Kasumi-1 (cell line): ENCODE results near the gene ARSJ.

Source experiments
- DNase-seq, 2 experiments: peaks; one replicate each; lab custom pipeline; 2025; lab: John Stamatoyannopoulos, UW

The ARSJ gene

GRCh38 chr4:113899271-113900070 is 80.0 kb downstream of the ARSJ start:
- no peak for DNase-seq

- peak; percentile 2 to 12 for DNase-seq
Measured at GRCh38 chr4:113893546-113893945, 85.9 kb downstream of the ARSJ start.

- no peak for DNase-seq
Measured at GRCh38 chr4:113888006-113888405, 91.4 kb downstream of the ARSJ start.

- DNase-seq, result no peak
Measured at GRCh38 chr4:113885291-113885690, 94.2 kb downstream of the ARSJ start.

DNA sequence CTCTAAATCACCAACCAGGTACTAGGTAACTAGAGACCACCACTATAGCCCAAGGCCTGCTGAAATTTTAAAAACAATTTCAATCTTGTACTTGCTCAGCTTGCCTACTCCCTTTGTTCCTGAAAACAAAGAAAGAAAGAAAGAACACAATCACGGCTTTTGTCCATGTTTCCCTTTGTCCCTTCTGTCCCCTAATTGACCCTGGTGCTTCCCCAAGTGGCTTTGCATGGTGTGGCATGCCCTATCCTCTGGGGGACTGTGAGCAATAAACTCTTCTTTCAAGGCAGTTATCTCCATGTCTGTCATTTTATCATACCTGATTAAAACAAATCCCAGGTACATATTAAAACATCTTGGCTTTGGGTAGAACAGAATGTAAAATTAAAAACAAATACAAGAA is 94.8 kb downstream of the ARSJ start:
- no peak for DNase-seq

DNA sequence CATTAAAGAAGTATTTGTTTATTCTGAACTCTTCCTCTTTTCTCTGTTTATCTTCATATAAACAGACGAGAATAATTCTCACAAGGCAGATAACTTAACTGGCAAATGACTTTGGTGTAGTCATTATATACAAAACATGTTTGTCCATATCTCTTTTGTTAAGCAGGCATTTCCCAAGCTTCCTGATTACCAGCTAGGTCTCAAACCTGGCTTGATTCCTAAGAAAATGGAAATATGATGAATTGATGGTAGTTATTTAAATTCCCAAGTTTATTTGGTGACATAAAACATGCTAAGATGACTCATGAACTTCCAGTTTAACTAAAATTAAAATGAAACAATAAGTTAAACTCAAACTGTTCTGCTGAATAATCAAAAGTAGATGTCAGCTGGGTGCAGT is 96.8 kb downstream of the ARSJ start:
- DNase-seq, result no peak

DNA sequence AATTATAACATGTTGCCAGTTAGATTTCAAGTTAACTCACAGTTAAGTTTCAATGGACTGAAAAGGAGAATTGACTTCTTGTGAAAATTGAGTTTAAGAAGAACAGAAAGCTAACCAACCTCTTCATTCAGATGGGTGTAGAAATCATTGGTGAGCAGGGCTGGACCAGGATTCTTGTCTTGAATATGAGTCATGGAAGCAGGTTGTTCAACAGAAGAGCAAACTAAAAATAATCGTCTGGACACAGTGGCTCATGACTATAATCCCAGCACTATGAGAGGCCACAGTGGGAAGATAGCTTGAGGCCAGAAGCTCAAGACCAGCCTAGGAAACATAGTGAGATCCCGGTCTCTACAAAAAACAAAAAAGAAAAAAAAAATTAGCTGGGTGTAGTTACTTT is 98.2 kb downstream of the ARSJ start:
- no peak for DNase-seq

- DNase-seq, result no peak
Measured at GRCh38 chr4:113880240-113881028, 99.0 kb downstream of the ARSJ start.

DNA sequence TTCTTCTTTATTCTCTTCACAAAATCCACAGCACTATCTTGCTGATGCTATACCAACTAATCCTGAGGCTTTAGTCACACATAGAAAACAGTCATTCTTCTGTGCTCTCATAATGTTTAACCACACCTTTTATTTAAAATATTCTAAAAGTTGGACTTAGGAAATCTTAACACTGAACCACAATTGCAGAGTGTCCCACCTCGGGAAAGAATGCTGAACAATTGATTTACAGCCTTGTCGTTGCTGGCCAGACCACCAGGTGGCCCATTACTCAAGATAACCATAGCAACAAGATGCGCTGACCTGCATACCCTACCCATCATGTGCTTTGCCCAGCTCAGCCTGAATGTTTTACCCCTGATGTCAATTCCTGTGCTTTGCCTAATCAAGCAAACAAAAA is 100.8 kb downstream of the ARSJ start:
- DNase-seq, result no peak

- no peak for DNase-seq
Measured at GRCh38 chr4:113874480-113874879, 105.0 kb downstream of the ARSJ start.

DNA sequence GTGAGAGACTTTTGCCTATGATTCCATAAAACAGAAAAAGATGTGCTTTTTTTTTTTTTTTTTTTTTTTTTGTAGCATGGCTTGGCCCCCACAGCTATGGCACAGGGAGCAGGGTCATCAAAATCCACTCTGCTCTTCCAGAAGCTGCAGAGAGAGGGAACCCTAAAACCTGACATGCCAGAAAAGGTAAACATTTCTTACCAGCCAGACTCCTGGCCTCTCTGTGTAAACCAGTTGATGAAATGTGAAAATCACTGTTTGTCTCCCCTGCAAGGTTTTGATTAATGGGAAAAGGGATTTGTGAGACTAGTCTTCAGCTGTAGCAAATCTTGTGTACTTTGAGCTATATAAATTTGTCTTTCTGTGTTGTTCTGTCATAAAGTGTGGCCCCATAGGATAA is 105.9 kb downstream of the ARSJ start:
- no peak for DNase-seq

- no peak for DNase-seq
Measured at GRCh38 chr4:113872426-113873260, 106.8 kb downstream of the ARSJ start.

DNA sequence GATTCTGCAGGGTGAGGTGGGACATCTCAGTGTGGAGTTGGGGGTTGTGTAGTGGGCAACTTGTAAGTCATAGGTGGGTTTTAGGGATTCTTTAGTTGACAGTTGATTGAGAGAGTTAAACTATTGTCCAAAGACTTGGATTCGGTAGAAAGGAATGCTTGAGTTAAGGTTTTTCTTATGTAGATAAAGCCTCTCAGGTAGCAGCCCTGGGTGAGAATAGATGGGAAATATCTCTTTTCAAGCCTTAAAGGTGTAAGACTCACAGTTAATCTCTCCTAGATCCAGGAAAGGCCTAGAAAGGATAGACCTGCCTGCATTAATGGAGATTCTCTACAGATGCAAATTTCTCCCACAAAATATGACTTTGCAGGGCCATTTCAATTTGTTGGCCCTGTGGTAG is 108.4 kb downstream of the ARSJ start:
- no peak for DNase-seq

GRCh38 chr4:113869743-113870375 is 109.6 kb downstream of the ARSJ start:
- no peak for DNase-seq

GRCh38 chr4:113866611-113867010 is 112.8 kb downstream of the ARSJ start:
- no peak for DNase-seq

DNA sequence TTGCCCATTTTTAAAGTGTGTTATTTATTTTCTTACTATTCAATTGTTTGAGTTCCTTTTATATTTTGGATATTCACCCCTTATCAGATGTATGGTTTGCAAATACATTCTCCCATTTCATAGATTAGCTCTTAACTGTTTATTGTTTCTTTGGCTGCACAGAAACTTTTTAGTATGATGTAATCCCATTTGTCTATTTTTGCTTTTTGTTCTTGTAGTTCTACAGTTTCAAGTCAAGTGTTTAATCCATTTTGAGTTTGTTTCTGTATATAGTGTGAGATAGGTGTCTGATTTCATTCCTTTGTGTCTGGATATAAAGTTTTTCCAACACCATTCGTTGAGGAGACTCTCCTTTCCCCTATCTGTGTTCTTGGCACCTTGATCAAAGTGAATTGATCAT is 120.5 kb downstream of the ARSJ start:
- DNase-seq, result no peak

DNA sequence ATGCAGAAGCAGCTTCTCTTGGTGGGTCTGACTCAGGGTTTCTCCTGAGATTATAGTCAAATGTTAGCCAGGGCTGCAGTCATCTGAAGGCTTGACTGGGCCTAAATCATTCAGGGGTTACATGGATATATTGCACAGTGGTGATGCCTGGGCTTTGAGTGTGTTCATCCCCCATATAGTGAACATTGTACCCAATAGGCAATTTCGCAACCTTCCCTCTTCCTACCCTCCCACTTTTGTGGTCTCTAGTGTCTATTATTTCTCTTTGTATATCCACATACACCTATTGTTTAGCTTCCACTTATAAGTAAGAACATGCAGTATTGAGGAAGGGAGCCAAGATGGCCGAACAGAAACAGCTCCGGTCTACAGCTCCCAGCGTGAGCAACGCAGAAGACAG is 127.6 kb downstream of the ARSJ start:
- DNase-seq, result no peak
